GM12892 (cell line): ENCODE results near the gene ARL11.

Experiments used
- POLR2A ChIP-seq: IDR thresholded peaks from 2 replicates; pipeline ENCODE4 v1.6.1; 2011; ENCODE audit warnings: low read depth, low read length, control low read depth
- TAF1 ChIP-seq: IDR thresholded peaks from 2 replicates; pipeline ENCODE4 v1.6.1; 2011; ENCODE audit warnings: low read depth, mild to moderate bottlenecking, control low read depth, low read length, borderline replicate concordance

DNA sequence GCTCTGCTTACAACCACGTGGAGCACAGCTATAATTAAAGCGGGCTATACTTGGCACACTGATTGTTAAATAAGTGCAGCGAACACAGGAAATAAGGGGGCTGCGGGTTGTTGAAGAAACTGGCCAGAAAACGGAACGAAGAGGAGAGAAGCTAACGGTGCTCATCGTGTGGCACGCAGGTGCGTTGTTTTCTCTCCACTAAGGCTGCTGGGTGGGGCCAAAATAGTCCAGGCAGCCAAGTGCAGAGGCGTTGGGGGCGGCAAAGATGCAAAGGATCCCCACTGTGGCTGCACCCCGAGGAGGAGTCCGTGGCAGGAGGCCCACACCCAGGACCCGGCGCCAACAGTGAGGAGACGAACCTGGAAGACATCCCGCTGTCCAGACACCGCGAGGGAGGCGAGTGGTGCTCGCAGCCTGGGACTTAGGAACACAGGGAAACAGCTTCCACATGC lies 8.1 kb upstream of the ARL11 start:
- TF ChIP-seq POLR2A (peak; percentile 61; the same call in 1 of the 2 replicates), TAF1 (peak; percentile 50; the same call in 1 of the 2 replicates)
